H1 (cell line): ENCODE measurements around the gene NOL9.

Source experiments
- POLR2A ChIP-seq, 2 experiments: IDR thresholded peaks; 1 replicate in 1 of 2; 2 replicates in 1 of 2; pipeline ENCODE4 v1.6.1; 2011; ENCODE audit warnings: low read depth in 2 of 2, low read length in 2 of 2, mild to moderate bottlenecking in 2 of 2; ENCODE audit errors: control extremely low read depth in 1 of 2
- RBBP5 ChIP-seq: IDR thresholded peaks from 2 replicates; pipeline ENCODE4 v1.7.1; 2012; ENCODE audit warnings: low read depth, mild to moderate bottlenecking, inconsistent platforms, low read length, moderate library complexity, borderline replicate concordance
- RXRA ChIP-seq: IDR thresholded peaks from 2 replicates; pipeline ENCODE4 v1.6.1; 2011; ENCODE audit warnings: low read depth, mild to moderate bottlenecking, low read length, moderate library complexity; ENCODE audit not compliant: insufficient read depth
- SRF ChIP-seq: IDR thresholded peaks from 2 replicates; pipeline ENCODE4 v1.6.1; 2011; ENCODE audit warnings: mild to moderate bottlenecking, low read depth, low read length, moderate library complexity
- TF ChIP-seq, protein P1 (sequence below), 3 experiments: IDR thresholded peaks; 1 replicate in 2 of 3; 2 replicates in 1 of 3; pipeline versions ENCODE4 v1.5.1 to v1.6.1; 2011; ENCODE audit warnings: low read length in 3 of 3, mild to moderate bottlenecking in 3 of 3, inconsistent platforms in 2 of 3, low read depth in 1 of 3, moderate library complexity in 1 of 3; ENCODE audit not compliant: insufficient read depth in 1 of 3; ENCODE audit errors: control extremely low read depth in 1 of 3
- TF ChIP-seq, protein P2 (sequence below): IDR thresholded peaks from 2 replicates; pipeline ENCODE4 v1.6.1; 2012; ENCODE audit warnings: inconsistent platforms

DNA sequence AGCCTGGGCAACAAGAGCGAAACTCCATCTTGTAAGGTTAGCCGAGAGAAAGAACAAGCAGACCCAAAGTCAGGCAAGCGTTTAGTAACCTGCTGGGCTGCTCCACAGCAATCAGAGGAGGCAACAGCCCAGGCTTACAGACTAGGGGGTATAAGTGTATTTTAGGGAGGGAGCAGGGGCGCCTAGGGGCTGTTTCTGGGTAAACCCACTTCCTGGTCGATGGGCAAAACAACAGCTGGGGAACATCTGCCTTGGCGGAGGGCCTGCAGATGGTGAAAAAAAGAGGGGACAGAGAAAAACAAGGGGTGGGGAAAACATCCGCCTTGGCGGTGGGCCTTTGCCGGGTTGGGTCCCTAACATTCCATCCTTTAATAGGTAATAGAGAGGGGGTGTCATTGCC, 6.0 kb upstream of the NOL9 start:
- TF ChIP-seq POLR2A (IDR thresholded peaks at IDR 0.05; ENCODE audit: control extremely low read depth in 1 of 2, low read depth in 2 of 2, low read length in 2 of 2) (no peak), RXRA (no peak), SRF (no peak), RBBP5 (no peak)
- TF ChIP-seq, protein P1, sequence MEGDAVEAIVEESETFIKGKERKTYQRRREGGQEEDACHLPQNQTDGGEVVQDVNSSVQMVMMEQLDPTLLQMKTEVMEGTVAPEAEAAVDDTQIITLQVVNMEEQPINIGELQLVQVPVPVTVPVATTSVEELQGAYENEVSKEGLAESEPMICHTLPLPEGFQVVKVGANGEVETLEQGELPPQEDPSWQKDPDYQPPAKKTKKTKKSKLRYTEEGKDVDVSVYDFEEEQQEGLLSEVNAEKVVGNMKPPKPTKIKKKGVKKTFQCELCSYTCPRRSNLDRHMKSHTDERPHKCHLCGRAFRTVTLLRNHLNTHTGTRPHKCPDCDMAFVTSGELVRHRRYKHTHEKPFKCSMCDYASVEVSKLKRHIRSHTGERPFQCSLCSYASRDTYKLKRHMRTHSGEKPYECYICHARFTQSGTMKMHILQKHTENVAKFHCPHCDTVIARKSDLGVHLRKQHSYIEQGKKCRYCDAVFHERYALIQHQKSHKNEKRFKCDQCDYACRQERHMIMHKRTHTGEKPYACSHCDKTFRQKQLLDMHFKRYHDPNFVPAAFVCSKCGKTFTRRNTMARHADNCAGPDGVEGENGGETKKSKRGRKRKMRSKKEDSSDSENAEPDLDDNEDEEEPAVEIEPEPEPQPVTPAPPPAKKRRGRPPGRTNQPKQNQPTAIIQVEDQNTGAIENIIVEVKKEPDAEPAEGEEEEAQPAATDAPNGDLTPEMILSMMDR (IDR thresholded peaks at IDR 0.05; ENCODE audit: control extremely low read depth in 1 of 3, insufficient read depth in 1 of 3, low read depth in 1 of 3, low read length in 3 of 3) = no peak
- TF ChIP-seq, protein P2, sequence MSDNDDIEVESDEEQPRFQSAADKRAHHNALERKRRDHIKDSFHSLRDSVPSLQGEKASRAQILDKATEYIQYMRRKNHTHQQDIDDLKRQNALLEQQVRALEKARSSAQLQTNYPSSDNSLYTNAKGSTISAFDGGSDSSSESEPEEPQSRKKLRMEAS = no peak
